A673 (cell line): Measurements from ENCODE around the gene NHS. TPM values are rescaled to one million over a fixed set of nuclear protein-coding genes. Genes with fewer than 3 reads are reported as not detected.

Experiments
- BruUV-seq: library from RNA; stranded (reverse); fragments of 400-500 nt; replicated peaks from 2 replicates; lab custom pipeline; 2021; lab: Mats Ljungman, UMichigan
- CTCF ChIA-PET: fragments of 300-600 bp; sonication (Branson Sonifier 250); formaldehyde crosslinking; loops from one replicate; lab custom pipeline; 2022; ENCODE audit warnings: antibody characterized with exemption; lab: Charles Lee
- POLR2A ChIA-PET: fragments of 300-600 bp; sonication (Branson Sonifier 250); formaldehyde crosslinking; loops from one replicate; lab custom pipeline; 2022; ENCODE audit warnings: antibody characterized with exemption; ENCODE audit not compliant: low non-redundant PET; lab: Charles Lee
- DNase-seq: peaks from one replicate; pipeline ENCODE4 v3.0.0-alpha.2; 2015; ENCODE audit warnings: low spot score
- H3K27ac ChIP-seq: fragments of 200-600 bp; sonication (generic); 2 replicates; pipeline ENCODE4 v1.5.1; 2016; ENCODE audit warnings: mixed run types, low read depth, mild to moderate bottlenecking, mixed read lengths, antibody characterized with exemption, low read length; ENCODE audit not compliant: poor library complexity, severe bottlenecking
- H3K27me3 ChIP-seq: fragments of 200-600 bp; sonication (generic); replicated peaks from 2 replicates; pipeline ENCODE4 v1.6.1; 2017; ENCODE audit warnings: mixed run types, low read depth, mild to moderate bottlenecking, mixed read lengths, antibody characterized with exemption, low read length; ENCODE audit not compliant: insufficient read depth, poor library complexity
- H3K36me3 ChIP-seq: fragments of 200-600 bp; sonication (generic); 2 replicates; pipeline ENCODE4 v1.6.1; 2016; ENCODE audit warnings: mixed run types, mild to moderate bottlenecking, mixed read lengths, antibody characterized with exemption, low read length; ENCODE audit not compliant: insufficient read depth, poor library complexity, severe bottlenecking
- H3K4me1 ChIP-seq: fragments of 200-600 bp; sonication (generic); 2 replicates; pipeline ENCODE4 v1.6.1; 2017; ENCODE audit warnings: mixed run types, mild to moderate bottlenecking, mixed read lengths, antibody characterized with exemption, low read length; ENCODE audit not compliant: insufficient read depth, poor library complexity, severe bottlenecking
- H3K4me3 ChIP-seq: fragments of 200-600 bp; sonication (generic); 2 replicates; pipeline ENCODE4 v1.5.1; 2016; ENCODE audit warnings: low read depth, mixed run types, mild to moderate bottlenecking, mixed read lengths, low read length; ENCODE audit not compliant: poor library complexity, severe bottlenecking
- H3K9me3 ChIP-seq: fragments of 200-600 bp; sonication (generic); 2 replicates; pipeline ENCODE4 v1.6.1; 2016; ENCODE audit warnings: mixed run types, low read depth, mild to moderate bottlenecking, mixed read lengths, antibody characterized with exemption, low read length; ENCODE audit not compliant: poor library complexity, severe bottlenecking
- CTCF ChIP-seq: fragments of 300-800, 200-600 bp; sonication (generic); conservative IDR thresholded peaks from 2 replicates; pipeline ENCODE4 v1.5.1; 2017; ENCODE audit warnings: low read depth, mild to moderate bottlenecking, antibody characterized with exemption, low read length, moderate library complexity, mixed read lengths
- EZH2 ChIP-seq: fragments of 200-600 bp; sonication (generic); IDR thresholded peaks from 2 replicates; pipeline ENCODE4 v1.6.1; 2017; ENCODE audit warnings: borderline replicate concordance, low read depth, mild to moderate bottlenecking, mixed read lengths, antibody characterized with exemption, low read length; ENCODE audit not compliant: poor library complexity, severe bottlenecking
- intact Hi-C: fragments of 100-400 bp; cut with micrococcal nuclease; formaldehyde crosslinking; loops from one replicate; pipeline ENCODE4 v1.10.0; 2022; ENCODE audit not compliant: unreplicated experiment
- total RNA-seq: library from RNA; stranded (reverse); gene quantifications from 2 replicates; pipeline ENCODE4 v1.2.3, GENCODE V29; 2021

Gene NHS
- total RNA-seq, 1 experiment from 2014 or later, result 0.37 TPM

GRCh38 chrX:17656035-17656418, 281.0 kb downstream of the NHS start:
- peaks cover 27% of the 10 kb centered on the region for H3K27me3 ChIP-seq
- TF ChIP-seq CTCF, result no peak
- TF ChIP-seq EZH2, result no peak
- ChIA-PET CTCF (no interaction called here), POLR2A (no interaction called here)
- no peak for DNase-seq
- BruUV-seq, result no TSS peak
- no peak overlapping the region for H3K4me3 ChIP-seq
- H3K9me3 ChIP-seq, result no peaks in the 10 kb centered on the region
- intact Hi-C loops, result no loop called here
- H3K36me3 ChIP-seq, result no peaks in the 10 kb centered on the region
- no peak overlapping the region for H3K27ac ChIP-seq
- H3K4me1 ChIP-seq, result no peaks in the 10 kb centered on the region

- Histone ChIP-seq H3K4me3 (no peak overlapping the region), H3K27ac (no peak overlapping the region)
These were observed 281.6 kb downstream of the NHS start for GRCh38 chrX:17656556-17656955.

DNA sequence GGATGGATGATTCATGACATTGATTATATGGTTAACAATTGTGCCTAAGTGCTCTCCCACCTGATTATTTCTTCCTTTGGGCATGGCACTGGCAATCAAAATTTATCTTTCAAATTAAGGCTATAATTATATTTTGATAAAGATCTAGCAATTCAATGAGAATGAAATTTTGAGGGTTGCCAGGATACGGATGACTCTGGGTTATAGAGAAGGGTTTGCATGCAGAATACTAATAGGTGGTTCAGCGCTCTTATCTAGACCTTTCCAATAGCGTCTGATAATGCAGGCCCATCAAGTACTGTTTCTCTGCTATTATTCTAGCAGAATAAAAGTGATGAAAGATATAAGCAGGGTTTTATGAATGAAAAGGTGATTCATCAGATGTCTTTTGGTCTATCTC, 287.4 kb downstream of the NHS start:
- Histone ChIP-seq H3K36me3 (no peaks in the 10 kb centered on the region), H3K4me1 (no peaks in the 10 kb centered on the region), H3K27me3 (no peaks in the 10 kb centered on the region), H3K9me3 (no peaks in the 10 kb centered on the region), H3K4me3 (no peak overlapping the region), H3K27ac (no peak overlapping the region)
- TF ChIP-seq EZH2 (no peak), CTCF (no peak)
- CTCF ChIA-PET, result no interaction called here
- no peak for DNase-seq
- no TSS peak for BruUV-seq
- intact Hi-C loops, result no loop called here
- POLR2A ChIA-PET, result no interaction called here

More at GRCh38 chrX:17656556-17656955, 281.6 kb downstream of the NHS start:
- TF ChIP-seq EZH2 (no peak), CTCF (no peak)
- ChIA-PET CTCF (no interaction called here), POLR2A (no interaction called here)
- BruUV-seq, result no TSS peak
- intact Hi-C loops, result no loop called here
- H3K36me3 ChIP-seq, result no peaks in the 10 kb centered on the region
- peaks cover 26% of the 10 kb centered on the region for H3K27me3 ChIP-seq
- H3K9me3 ChIP-seq, result no peaks in the 10 kb centered on the region
- no peak for DNase-seq
- no peaks in the 10 kb centered on the region for H3K4me1 ChIP-seq
